HL-60 (cell line): ENCODE data around the gene AKAP14.

ENCODE experiments used
- CTCF ChIP-seq: IDR thresholded peaks from one replicate; pipeline ENCODE4 v1.5.1; 2011; ENCODE audit warnings: low read length, control low read depth, inconsistent platforms; ENCODE audit not compliant: insufficient read depth
- GABPA ChIP-seq: IDR thresholded peaks from 2 replicates; pipeline ENCODE4 v1.6.1; 2012; ENCODE audit warnings: low read depth
- POLR2AphosphoS5 ChIP-seq: IDR thresholded peaks from 2 replicates; pipeline ENCODE4 v1.6.1; 2012; ENCODE audit warnings: low read depth
- REST ChIP-seq: IDR thresholded peaks from 2 replicates; pipeline ENCODE4 v1.6.1; 2012; ENCODE audit warnings: low read depth; ENCODE audit not compliant: insufficient replicate concordance
- SPI1 ChIP-seq: IDR thresholded peaks from 2 replicates; pipeline ENCODE4 v1.6.1; 2012; ENCODE audit warnings: low read depth, mild to moderate bottlenecking, borderline replicate concordance

- no peak for TF ChIP-seq CTCF
- no peak for TF ChIP-seq POLR2AphosphoS5
- TF ChIP-seq REST: no peak
- TF ChIP-seq GABPA: no peak
- no peak for TF ChIP-seq SPI1
Observed at GRCh38 chrX:119945481-119945880, 49.8 kb downstream of the AKAP14 start.
